Neural progenitor cell (in vitro differentiated cells): Measurements from ENCODE around the gene ALG12. TPM values are rescaled to one million over a fixed set of nuclear protein-coding genes. Genes with fewer than 3 reads are reported as not detected.

Source experiments
- DNase-seq: peaks from one replicate; pipeline ENCODE4 v3.0.0-alpha.2; 2016; ENCODE audit warnings: low spot score
- H2AFZ ChIP-seq: fragments of 200-600 bp; sonication (generic); replicated peaks from 2 replicates; pipeline ENCODE4 v1.6.1; 2016; ENCODE audit warnings: antibody characterized with exemption
- H3F3A ChIP-seq: fragments of 200-600 bp; sonication (generic); 2 replicates; pipeline ENCODE4 v1.6.1; 2016; ENCODE audit warnings: antibody characterized with exemption, low read depth
- H3K27ac ChIP-seq: fragments of 200-600 bp; sonication (generic); 2 replicates; pipeline ENCODE4 v1.5.1; 2016; ENCODE audit warnings: mild to moderate bottlenecking
- H3K27me3 ChIP-seq: fragments of 200-600 bp; sonication (generic); 2 replicates; pipeline ENCODE4 v1.6.1; 2016; ENCODE audit warnings: mild to moderate bottlenecking, moderate library complexity
- H3K36me3 ChIP-seq: fragments of 200-600 bp; sonication (generic); 2 replicates; pipeline ENCODE4 v1.5.1; 2016
- H3K4me1 ChIP-seq: fragments of 200-600 bp; sonication (generic); 2 replicates; pipeline ENCODE4 v1.6.1; 2016; ENCODE audit warnings: mixed run types
- H3K4me2 ChIP-seq: fragments of 200-600 bp; sonication (generic); 2 replicates; pipeline ENCODE4 v1.6.1; 2016
- H3K4me3 ChIP-seq: fragments of 200-600 bp; sonication (generic); 2 replicates; pipeline ENCODE4 v1.5.1; 2016
- H3K79me2 ChIP-seq: fragments of 200-600 bp; sonication (generic); 2 replicates; pipeline ENCODE4 v1.6.1; 2016; ENCODE audit warnings: low read depth
- H3K9ac ChIP-seq: fragments of 200-600 bp; sonication (generic); 2 replicates; pipeline ENCODE4 v1.6.1; 2016
- H3K9me3 ChIP-seq: fragments of 200-600 bp; sonication (generic); 2 replicates; pipeline ENCODE4 v1.5.1; 2016; ENCODE audit warnings: low read depth
- H4K20me1 ChIP-seq: fragments of 200-600 bp; sonication (generic); 2 replicates; pipeline ENCODE4 v1.6.1; 2016; ENCODE audit warnings: low read depth
- H3K27ac Mint-ChIP-seq: 3 replicates; pipeline ENCODE4 v1.8.0; 2021; ENCODE audit warnings: mixed read lengths
- H3K27me3 Mint-ChIP-seq: 2 replicates; pipeline ENCODE4 v1.8.0; 2022; ENCODE audit warnings: low read depth, mild to moderate bottlenecking, inconsistent platforms, moderate library complexity, mixed read lengths; ENCODE audit not compliant: insufficient read depth
- H3K36me3 Mint-ChIP-seq: 3 replicates; pipeline ENCODE4 v1.8.0; 2021; ENCODE audit warnings: mixed read lengths
- H3K4me1 Mint-ChIP-seq: 3 replicates; pipeline ENCODE4 v1.8.0; 2021; ENCODE audit warnings: mixed read lengths
- H3K4me3 Mint-ChIP-seq: 3 replicates; pipeline ENCODE4 v1.8.0; 2021; ENCODE audit warnings: mild to moderate bottlenecking, moderate library complexity, mixed read lengths
- H3K9me3 Mint-ChIP-seq: 3 replicates; pipeline ENCODE4 v1.8.0; 2020; ENCODE audit warnings: mixed read lengths
- EZH2 ChIP-seq: fragments of 200-600 bp; sonication (generic); IDR thresholded peaks from 2 replicates; pipeline ENCODE4 v1.6.1; 2017; ENCODE audit warnings: antibody characterized with exemption, mild to moderate bottlenecking, moderate library complexity
- EZH2phosphoT487 ChIP-seq: fragments of 200-600 bp; sonication (generic); IDR thresholded peaks from 2 replicates; pipeline ENCODE4 v1.6.1; 2017; ENCODE audit warnings: antibody characterized with exemption
- total RNA-seq: library from RNA; depleted of rRNA; stranded (reverse); fragments of >200 nt; gene quantifications from 2 replicates; pipeline ENCODE4 v1.2.3, GENCODE V29; 2015; ENCODE audit warnings: low replicate concordance
- TF ChIP-seq, protein P1 (sequence below): fragments of 200-600 bp; sonication (generic); IDR thresholded peaks from 2 replicates; pipeline ENCODE4 v1.5.1; 2017; ENCODE audit warnings: antibody characterized with exemption, mild to moderate bottlenecking

The ALG12 gene
- total RNA-seq, 1 donor from 2014 or later, result 4.9 TPM

DNA sequence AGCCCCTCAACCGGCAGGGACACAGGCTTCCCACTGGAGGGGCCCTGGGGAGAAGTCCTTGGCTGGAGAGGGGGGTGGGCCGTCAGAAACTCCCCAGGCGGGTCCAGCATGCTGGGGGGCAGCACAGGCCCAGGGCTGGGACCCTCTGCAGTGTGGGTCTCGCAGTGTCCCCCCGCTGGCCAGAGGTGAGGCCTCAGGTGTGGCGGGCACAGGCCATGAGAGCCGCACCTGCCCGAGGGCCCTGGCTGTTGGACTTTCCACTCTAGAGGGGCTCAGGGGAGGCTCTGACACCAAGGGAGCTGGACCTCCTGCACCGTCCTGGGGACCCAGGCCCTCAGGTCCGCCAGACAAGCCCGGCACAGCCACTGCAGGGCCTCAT is 31.7 kb upstream of the ALG12 start:
- Histone ChIP-seq H3K27ac (no peak overlapping the region), H3K9ac (no peak overlapping the region), H4K20me1 (no peaks in the 10 kb centered on the region), H3K36me3 (no peaks in the 10 kb centered on the region), H3K9me3 (no peaks in the 10 kb centered on the region), H3K4me1 (peaks cover 14% of the 10 kb centered on the region), H3K79me2 (no peaks in the 10 kb centered on the region), H2AFZ (no peak overlapping the region), H3K4me2 (no peak overlapping the region), H3K27me3 (no peaks in the 10 kb centered on the region), H3K4me3 (no peak overlapping the region), H3F3A (no peaks in the 10 kb centered on the region)
- no peak for DNase-seq
- H3K9me3 Mint-ChIP-seq, result no peaks in the 10 kb centered on the region
- H3K4me3 Mint-ChIP-seq, result no peak overlapping the region
- TF ChIP-seq EZH2phosphoT487 (no peak), EZH2 (no peak)
- no peaks in the 10 kb centered on the region for H3K27me3 Mint-ChIP-seq
- H3K27ac Mint-ChIP-seq, result no peak overlapping the region
- H3K36me3 Mint-ChIP-seq, result no peaks in the 10 kb centered on the region
- peaks cover 12% of the 10 kb centered on the region for H3K4me1 Mint-ChIP-seq

DNA sequence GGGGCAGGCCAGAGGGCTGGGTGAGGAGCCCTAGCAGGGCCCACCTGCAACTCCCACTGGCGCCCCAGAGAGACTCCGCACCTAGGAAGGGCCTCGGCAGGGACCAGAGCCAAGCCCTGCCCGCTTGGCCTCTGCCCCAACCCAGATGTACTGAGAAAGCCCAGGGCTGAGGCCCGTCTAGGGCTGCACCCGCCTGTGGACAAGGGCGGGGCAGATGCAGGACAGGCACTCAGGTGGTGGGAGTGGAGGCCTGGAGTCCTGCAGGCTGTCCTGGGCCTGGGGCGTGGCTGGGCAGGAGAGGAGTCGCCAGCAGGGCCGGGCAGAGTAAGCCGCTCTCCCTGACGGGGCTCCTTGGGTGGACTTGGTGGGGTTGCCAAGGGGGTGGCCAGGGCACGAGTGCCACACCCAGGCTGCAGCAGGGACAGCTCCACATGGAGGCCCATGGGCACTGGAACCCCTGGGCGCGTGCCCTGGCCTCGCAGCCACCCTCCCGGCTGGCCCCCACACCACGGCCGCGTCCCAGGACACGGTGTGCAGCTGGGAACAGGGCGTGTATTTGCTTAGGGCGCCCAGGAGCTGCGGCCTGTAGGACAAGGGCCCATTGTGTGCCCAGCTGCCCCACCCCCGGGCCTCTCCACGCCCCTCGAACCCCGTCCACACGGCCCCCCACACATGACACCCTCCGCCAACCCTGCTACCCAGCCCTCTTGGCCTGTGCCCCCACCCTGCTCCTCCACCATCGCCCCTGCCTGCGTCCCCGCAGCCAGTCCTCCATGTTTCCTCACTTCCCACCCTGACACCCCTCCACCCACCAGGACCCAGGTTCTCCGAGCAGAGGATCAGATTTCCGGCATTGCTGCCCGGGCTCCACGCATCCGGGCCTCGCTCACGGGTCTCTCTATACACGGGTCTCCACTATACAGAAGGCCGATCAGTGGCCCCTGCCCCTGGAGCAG is 31.0 kb upstream of the ALG12 start:
- H3K9me3 Mint-ChIP-seq, result no peaks in the 10 kb centered on the region
- peaks cover 12% of the 10 kb centered on the region for H3K4me1 Mint-ChIP-seq
- Histone ChIP-seq H3K79me2 (no peaks in the 10 kb centered on the region), H3K4me3 (no peak overlapping the region), H3K4me2 (no peak overlapping the region), H4K20me1 (no peaks in the 10 kb centered on the region), H2AFZ (no peak overlapping the region), H3K27me3 (no peaks in the 10 kb centered on the region), H3K36me3 (no peaks in the 10 kb centered on the region), H3K27ac (no peak overlapping the region), H3K9me3 (no peaks in the 10 kb centered on the region), H3F3A (no peaks in the 10 kb centered on the region), H3K4me1 (peaks cover 14% of the 10 kb centered on the region), H3K9ac (no peak overlapping the region)
- no peaks in the 10 kb centered on the region for H3K36me3 Mint-ChIP-seq
- TF ChIP-seq EZH2phosphoT487, result no peak
- TF ChIP-seq EZH2, result no peak
- TF ChIP-seq, protein P1, sequence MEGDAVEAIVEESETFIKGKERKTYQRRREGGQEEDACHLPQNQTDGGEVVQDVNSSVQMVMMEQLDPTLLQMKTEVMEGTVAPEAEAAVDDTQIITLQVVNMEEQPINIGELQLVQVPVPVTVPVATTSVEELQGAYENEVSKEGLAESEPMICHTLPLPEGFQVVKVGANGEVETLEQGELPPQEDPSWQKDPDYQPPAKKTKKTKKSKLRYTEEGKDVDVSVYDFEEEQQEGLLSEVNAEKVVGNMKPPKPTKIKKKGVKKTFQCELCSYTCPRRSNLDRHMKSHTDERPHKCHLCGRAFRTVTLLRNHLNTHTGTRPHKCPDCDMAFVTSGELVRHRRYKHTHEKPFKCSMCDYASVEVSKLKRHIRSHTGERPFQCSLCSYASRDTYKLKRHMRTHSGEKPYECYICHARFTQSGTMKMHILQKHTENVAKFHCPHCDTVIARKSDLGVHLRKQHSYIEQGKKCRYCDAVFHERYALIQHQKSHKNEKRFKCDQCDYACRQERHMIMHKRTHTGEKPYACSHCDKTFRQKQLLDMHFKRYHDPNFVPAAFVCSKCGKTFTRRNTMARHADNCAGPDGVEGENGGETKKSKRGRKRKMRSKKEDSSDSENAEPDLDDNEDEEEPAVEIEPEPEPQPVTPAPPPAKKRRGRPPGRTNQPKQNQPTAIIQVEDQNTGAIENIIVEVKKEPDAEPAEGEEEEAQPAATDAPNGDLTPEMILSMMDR, result no peak
- no peaks in the 10 kb centered on the region for H3K27me3 Mint-ChIP-seq
- H3K27ac Mint-ChIP-seq, result peak overlapping the region; percentile 92
- no peak overlapping the region for H3K4me3 Mint-ChIP-seq
- DNase-seq, result no peak

DNA sequence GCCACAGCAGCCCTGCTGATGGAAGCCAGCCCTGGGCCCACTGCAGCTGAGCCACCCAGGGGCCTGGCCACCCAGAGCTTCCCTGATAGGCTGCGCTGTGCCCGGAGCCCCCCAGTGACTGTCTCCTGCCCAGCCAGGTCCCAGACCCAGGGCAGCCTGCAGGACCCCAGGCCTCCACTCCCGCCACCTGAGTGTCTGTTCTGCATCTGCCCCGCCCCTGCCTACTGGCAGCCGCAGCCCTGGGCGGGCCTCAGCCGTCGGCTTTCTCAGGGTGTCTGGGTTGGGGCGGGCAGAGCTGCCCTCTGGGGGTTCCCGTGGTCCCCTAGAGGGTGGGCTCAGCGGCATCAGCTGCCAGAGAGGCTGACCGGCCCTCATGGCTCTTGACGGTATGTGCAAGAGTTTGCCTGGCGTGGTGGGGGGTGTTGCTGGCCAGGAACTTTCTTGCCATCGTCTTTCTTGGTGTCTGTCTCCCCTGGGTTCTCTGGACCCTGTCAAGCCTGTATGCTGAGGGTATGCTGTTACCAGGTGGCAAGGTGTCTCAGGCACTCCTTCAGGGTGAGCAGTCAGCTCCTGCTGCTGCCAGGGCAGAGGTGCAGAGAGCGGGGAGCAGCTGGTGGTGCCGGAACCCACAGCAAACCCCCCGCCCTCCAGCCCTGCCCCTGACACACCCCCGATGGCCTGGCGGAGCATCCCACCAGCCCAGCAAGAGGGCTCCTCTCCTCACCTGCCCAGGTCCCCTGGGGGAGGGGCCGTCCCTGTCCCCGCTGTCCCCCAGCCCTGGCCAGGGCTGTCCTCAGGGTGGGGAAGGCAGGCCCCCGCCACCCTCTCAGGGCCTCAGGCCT is 30.1 kb upstream of the ALG12 start:
- no peaks in the 10 kb centered on the region for H3K27me3 Mint-ChIP-seq
- peaks cover 14% of the 10 kb centered on the region for H3K4me1 ChIP-seq
- H3K36me3 ChIP-seq, result no peaks in the 10 kb centered on the region
- no peak overlapping the region for H3K4me3 Mint-ChIP-seq
- H3K4me3 ChIP-seq, result no peak overlapping the region
- H3K9ac ChIP-seq, result no peak overlapping the region
- no peak for TF ChIP-seq EZH2phosphoT487
- no peak for TF ChIP-seq EZH2
- TF ChIP-seq, protein P1, result no peak
- no peak overlapping the region for H2AFZ ChIP-seq
- no peaks in the 10 kb centered on the region for H3K79me2 ChIP-seq
- H3F3A ChIP-seq, result no peaks in the 10 kb centered on the region
- H3K4me2 ChIP-seq, result no peak overlapping the region
- no peaks in the 10 kb centered on the region for H3K9me3 Mint-ChIP-seq
- DNase-seq, result no peak
- H3K36me3 Mint-ChIP-seq, result no peaks in the 10 kb centered on the region
- peaks cover 12% of the 10 kb centered on the region for H3K4me1 Mint-ChIP-seq
- no peak overlapping the region for H3K27ac ChIP-seq
- H3K9me3 ChIP-seq, result no peaks in the 10 kb centered on the region
- no peaks in the 10 kb centered on the region for H3K27me3 ChIP-seq
- H4K20me1 ChIP-seq, result no peaks in the 10 kb centered on the region
- H3K27ac Mint-ChIP-seq, result no peak overlapping the region
